Measurements from ENCODE around the gene TTLL6.

The TTLL6 gene

GRCh38 chr17:48757524-48757961 is 59.5 kb downstream of the TTLL6 start:
- no peak for DNase-seq

GRCh38 chr17:48756830-48757251 is 60.2 kb downstream of the TTLL6 start:
- DNase-seq = no peak

DNA sequence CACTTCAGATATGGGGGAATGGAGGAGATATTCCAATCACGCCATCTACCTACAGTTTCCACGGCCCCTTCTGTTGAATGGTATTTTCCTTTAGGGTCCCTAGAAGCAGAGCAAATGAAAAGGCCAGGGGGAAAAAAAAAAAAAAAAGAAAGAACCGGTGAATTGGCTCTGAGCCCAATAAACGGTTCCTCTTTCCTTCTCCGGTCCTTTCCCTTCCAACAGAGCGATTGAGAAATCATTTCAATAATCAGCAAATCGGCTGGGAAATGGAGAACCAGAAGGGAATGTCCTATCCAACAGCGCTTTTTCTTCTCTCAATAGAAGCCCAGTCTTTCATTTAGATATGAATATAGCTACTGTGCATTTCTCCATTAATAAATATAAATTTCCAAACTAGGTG is 61.7 kb downstream of the TTLL6 start:
- no peak for DNase-seq

GRCh38 chr17:48754500-48755261 is 62.3 kb downstream of the TTLL6 start:
- no peak for DNase-seq

- DNase-seq = no peak
These were observed 63.1 kb downstream of the TTLL6 start for GRCh38 chr17:48753794-48754499.

GRCh38 chr17:48752399-48753288 is 64.4 kb downstream of the TTLL6 start:
- no peak for DNase-seq

GRCh38 chr17:48751733-48752398 is 65.2 kb downstream of the TTLL6 start:
- DNase-seq = peak; percentile 33

- DNase-seq = no peak
These were observed 65.9 kb downstream of the TTLL6 start for GRCh38 chr17:48751172-48751571.

DNA sequence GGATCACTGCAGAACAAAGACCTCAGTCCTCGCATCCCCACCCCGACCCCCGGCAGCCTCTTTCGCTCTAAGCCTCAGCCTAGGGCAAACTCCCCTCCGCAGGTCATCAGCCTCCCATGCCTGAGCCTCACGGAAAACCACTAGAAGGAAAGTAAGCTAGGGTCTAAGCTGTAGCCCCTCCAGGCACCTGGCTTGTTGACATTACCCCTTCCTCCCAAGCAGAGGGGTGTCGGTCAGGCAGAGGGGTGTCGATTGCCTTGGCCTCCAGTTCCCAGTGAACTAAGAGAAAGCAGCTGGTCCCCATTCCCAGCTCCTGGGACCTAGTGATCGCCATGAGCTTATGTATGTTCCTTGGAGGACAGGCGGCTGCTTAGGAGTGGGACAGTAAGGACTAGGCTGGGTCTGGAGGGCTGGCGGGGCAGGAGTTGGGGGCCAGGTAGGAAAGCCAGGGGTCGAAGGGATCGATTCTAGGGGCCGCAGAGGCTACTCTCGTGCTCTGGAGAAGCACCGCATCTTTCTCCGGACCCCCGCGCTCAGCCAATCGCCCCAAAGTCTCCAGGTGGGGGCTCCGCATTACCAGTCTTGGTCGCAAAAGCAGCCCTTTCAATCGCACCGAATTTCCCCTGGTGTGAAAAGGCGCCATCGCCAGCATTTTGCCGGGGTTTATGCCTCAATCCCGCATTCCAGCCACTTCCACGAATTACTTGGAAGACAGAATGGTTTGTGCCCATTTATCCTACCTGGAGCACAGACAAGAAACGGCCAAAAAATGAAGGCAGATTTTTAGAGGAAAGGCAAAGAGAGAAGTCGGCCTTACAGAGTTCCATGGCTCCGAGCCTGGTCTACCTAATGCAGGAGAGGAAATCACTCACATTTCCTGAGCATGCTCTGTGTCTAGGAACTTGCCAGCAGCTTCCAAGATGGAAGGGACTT is 67.1 kb downstream of the TTLL6 start:
- DNase-seq = no peak

DNA sequence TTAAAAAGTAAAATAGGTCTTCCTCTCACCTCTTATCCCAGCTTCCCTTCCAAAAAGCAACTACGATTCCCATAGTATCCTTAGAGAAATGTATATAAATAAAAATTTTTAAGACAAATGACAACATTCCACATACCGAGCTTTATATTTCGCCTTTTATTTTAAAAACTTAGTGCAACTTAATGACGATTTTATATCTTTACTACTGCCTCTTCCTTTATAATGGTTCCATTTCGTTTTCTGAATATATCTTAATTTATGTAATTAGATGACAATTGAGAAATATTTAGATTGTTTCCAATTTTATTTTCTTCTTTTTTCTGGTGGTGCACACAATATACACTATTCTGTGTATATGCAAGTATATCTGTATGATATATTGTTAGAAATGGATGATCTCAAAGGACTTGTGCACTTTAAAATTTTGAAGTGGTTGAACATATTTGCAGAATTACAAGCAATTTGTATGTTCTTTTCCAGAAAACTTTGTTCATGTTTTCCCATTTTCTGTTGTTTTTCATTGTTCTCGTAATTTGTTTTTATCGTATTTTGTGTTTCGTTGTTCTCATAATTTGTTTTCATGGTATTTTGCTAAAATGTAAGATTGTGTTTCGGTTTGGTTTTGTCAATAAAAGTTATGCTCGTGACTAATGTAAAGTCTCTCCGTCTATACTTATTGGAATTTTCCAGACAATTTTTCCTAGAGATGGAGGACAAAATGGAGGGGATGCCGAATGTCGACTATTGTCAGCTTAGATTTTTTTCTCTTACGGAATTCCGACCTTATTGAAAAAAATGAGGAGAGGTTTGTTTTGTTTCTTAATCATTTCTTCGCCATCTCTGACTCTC is 68.1 kb downstream of the TTLL6 start:
- no peak for DNase-seq

GRCh38 chr17:48747445-48748363 is 69.3 kb downstream of the TTLL6 start:
- DNase-seq = no peak

- no peak for DNase-seq
These were observed 70.0 kb downstream of the TTLL6 start for GRCh38 chr17:48746916-48747444.

DNA sequence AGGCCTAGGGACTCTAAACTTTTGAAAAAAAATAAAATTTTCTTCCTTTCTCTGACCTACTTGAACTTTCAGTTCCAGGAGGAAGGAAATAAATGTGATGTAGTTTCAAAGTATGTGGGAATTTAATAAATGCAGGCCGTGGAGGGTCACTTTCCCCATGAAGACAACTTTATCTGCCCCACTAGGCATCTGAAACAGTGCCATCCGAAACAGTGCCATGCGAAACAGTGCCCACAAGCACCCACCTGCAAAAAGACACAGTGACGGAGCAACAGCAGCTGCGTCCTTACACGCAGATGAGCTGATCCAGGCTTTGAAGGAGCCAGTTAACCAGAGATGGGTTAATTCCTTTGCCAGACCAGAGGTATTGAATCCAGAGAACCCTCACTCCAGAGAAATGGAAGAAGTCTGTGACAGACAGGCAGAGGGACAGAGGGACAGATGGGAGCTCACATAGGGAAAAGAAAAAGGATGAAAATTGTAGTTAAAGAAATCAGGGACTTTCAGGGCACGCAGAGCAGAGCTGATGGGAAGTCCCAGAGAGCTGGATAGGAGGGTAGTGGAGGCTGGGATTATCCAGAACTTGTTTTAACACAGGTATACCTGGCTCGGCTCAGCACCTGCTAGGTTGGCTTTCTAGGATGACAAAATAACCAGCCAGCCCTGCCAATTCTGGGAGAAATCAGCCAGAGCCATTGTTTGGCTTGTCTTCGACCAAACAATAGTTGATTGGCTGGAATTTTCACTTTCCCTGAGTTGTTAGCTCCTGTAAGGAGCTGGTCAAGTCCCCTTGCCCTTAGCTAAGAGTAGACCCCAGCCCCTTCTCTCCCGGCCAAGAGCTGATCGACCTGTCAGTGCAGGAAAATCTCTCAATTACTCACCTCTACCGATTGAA is 71.4 kb downstream of the TTLL6 start:
- DNase-seq = no peak

DNA sequence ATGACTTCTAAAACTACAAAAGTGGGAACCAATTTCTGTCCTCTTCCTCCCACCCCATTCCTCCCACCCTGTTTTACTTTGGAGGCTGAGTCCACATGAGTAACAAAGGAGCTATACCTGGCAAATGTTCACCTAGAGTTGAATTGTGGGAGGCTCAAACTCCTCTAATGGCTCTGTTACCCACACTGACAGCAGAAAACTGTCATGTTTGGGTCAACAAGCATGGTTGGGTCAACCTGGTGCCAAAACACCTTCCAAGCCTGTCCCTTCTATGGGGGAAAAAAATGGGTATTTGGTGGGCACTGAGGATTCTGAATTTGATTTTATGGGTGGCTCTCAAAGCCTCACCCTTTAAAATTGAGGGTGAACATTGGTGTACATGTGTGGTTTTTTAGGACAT is 76.5 kb downstream of the TTLL6 start:
- peak; percentile 50 for DNase-seq

DNA sequence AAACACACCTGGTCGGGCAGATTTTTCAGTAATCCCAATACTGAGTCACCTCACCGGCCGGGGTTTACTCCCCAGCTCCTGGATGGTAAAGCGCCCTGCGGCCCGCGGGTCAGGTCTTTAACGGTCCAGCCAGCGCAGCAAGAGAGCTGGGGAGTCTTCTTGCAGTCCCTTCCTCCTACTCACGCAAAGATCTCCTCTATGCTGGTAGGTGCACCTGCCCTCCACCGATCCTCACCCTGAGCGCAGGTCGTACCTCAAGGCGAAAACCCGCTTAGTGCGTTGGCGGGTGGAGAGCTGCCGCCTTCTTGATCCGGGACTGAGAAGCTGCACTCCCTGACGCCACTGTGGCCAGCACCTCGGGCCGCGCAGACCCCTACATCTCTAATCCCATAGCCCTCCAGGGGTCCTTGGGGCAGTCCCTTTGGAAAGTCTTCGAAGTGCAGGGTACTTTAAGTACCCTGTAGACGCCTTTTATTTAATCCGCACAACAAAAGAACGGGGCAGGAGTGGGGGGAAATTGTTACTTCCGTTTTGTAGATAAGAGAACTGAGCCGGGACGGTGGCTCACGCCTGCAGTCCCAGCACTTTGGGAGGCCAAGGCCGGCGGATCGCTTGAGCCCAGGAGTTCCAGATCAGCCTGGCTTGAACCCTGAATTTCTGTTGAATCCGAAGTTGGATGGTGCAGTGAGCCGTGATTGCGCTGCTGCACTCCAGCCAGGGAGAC is 78.1 kb downstream of the TTLL6 start:
- peak; percentile 62 for DNase-seq

GRCh38 chr17:48738424-48738802 is 78.6 kb downstream of the TTLL6 start:
- DNase-seq = no peak

- DNase-seq = peak; percentile 57
These were observed 79.5 kb downstream of the TTLL6 start for GRCh38 chr17:48737330-48738043.
